Upper lobe of left lung (tissue), 4 donors: ENCODE results near the gene RUFY3.

Experiments used
- CTCF ChIP-seq, 6 experiments: fragments of 450-650 bp in 4 of 6; fragments of 200-600 bp in 2 of 6; sonication (generic) in 2 of 6; IDR thresholded peaks; one replicate each; pipeline ENCODE4 v1.5.1; 2016 to 2019; ENCODE audit warnings: antibody characterized with exemption in 6 of 6
- EP300 ChIP-seq, 4 donors: sonication (generic); formaldehyde crosslinking; IDR thresholded peaks; one replicate each; pipeline ENCODE4 v1.5.1; 2017; ENCODE audit warnings: antibody characterized with exemption in 4 of 4, control low read depth in 2 of 4
- POLR2A ChIP-seq, 4 donors: fragments of 450-650 bp; IDR thresholded peaks; one replicate each; pipeline ENCODE4 v1.5.1; 2016 to 2017; ENCODE audit warnings: antibody characterized with exemption in 4 of 4, mild to moderate bottlenecking in 2 of 4
- POLR2AphosphoS5 ChIP-seq, 2 donors: sonication (generic); formaldehyde crosslinking; IDR thresholded peaks; one replicate each; pipeline ENCODE4 v1.5.1; 2017; ENCODE audit warnings: antibody characterized with exemption in 2 of 2

DNA sequence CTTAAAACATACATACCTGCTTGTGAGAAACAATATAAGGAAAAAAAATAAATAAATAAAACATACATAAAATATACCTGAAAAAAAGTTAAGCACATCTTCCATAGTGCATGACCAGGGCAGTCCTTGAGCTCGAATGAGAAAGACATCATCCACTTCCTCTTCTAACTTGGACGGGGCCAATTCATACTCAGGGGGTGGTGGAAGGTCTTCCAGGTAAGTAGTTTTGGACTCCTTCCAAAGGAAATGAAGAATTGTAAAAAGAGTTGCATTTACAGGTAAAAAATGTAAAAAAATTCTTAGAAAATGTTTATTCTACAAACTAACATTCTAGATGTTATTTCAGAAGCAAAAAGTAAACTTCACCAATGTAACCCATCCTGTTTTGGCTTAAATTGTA, 114.3 kb downstream of the RUFY3 start:
- no peak for TF ChIP-seq CTCF (IDR thresholded peaks at IDR 0.05)
- no peak for TF ChIP-seq POLR2AphosphoS5 (IDR thresholded peaks at IDR 0.05)
- no peak for TF ChIP-seq EP300 (IDR thresholded peaks at IDR 0.05)
- TF ChIP-seq POLR2A (IDR thresholded peaks at IDR 0.05), result no peak
